Smooth muscle cell of the umbilical artery (primary cell): ENCODE measurements around the gene CCDC82. TPM values are rescaled to one million over a fixed set of nuclear protein-coding genes. Genes with fewer than 3 reads are reported as not detected.

ENCODE experiments used
- total RNA-seq: library from RNA; depleted of rRNA; stranded (reverse); fragments of >200 nt; gene quantifications from 2 replicates; pipeline ENCODE4 v1.2.3, GENCODE V29; 2014

Gene CCDC82
- total RNA-seq = 21.7 and 39.7 TPM in 2 replicates

DNA sequence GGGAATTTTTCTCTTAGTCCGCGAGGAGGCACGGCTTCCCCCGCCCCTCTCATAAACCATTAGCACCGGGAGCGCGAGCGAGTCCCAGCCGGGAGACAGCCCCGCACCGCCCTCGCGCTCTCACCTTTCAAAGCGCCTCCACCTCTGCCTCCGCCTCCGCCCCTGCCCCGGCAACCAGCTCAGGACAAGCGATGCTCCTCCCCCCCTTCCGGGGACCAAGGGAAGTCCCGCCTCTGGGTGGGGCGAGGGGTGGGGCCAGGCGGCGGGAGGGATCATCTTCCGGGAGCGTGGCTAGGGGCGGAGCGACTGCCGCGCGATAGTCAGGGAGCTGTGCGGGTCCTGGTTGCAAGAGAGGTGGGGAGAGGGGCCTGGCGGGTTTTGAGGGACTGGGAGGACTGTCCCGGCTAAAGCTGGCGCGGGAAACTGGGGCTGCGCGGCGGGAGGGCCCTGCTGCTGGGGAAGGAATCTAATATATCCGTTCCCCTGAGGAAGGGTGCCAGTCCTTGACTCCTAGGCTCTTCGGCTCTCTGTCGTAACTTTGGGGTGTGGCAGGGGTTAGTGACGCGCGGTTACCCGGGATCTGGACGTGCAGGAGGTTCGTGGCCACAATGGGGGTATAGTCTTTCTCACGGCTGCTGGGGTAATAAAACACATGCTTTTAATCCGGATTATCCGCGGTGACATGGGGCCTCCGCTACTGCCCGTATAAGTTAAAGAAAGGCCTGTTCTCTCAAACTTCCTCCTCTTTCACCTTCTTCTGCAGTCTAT is at the start of gene CCDC82, which contains the start of gene JRKL:
CCDC82 (minus strand) TSS at position 193 of the 768 bp plus-strand sequence. CDS start 5,165 bp downstream, outside the sequence.
JRKL (plus strand) TSS at position 294 of the 768 bp plus-strand sequence. CDS start 637 bp downstream, outside the sequence.

DNA sequence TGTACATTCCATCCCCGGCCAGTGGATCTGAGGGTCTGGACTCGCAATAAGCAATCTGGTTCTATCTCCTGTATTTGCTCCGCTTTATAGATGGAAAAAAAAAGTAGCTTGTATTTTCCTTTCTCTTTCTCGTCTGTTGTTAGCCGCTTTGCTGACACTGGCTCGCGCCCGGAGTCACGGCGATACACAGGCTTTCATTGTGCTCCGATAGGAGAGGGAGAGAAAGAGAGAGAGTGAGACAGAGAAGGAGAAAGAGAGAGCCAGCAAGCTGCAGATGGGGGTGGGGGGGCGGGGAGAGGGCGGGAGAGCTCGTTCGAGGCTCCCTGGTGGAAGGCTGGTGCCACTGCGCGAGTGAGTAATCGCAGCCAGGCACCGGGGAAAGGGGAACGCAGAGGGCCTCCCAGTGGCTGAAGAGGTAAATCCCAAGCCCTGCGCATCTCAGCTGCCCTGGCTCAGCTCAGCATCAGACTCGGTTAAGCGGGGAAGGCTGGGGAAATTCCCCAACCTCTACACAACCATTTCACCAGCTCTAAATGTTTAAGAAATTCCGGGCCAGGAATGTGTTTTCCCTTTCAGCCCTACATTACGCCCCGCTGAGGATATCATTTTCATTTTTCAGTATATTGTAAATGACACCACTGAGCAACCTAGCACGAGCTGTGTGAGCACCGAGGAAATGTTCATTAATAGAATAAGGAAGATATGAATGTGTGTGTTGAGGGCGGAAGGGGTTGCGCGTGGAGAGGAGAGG is 46.6 kb downstream of the CCDC82 start, which contains the start of gene MAML2:
MAML2 (minus strand) TSS at position 235 of the 751 bp plus-strand sequence. CDS start 1,300 bp downstream, outside the sequence.

Other genes with a start within 250 kb of the CCDC82 start
- 13.4 and 28.7 TPM in 2 replicates for gene MAML2, start 46.7 kb downstream of the CCDC82 start, total RNA-seq
- 17.8 and 26.3 TPM in 2 replicates for gene JRKL, start 101 bp upstream of the CCDC82 start, total RNA-seq